ENCODE measurements around the gene GRK6. TPM values are rescaled to one million over a fixed set of nuclear protein-coding genes. Genes with fewer than 3 reads are reported as not detected.

Gene GRK6
- total and polyA plus RNA-seq, 2 experiments from 2014 or later: 13.0 to 56.8 TPM

- Histone ChIP-seq H3K9me2 (ENCODE audit: insufficient read depth) (no peaks in the 10 kb centered on the region), H3K27me3 (ENCODE audit: insufficient read depth) (no peaks in the 10 kb centered on the region), H3K79me2 (replicated peaks; ENCODE audit: insufficient read depth) (peaks cover 21% of the 10 kb centered on the region), H3K4me3 (no peak overlapping the region), H3K4me2 (no peak overlapping the region), H3K36me3 (ENCODE audit: insufficient read depth) (peaks cover under 1% of the 10 kb centered on the region; the same call in 1 of the 2 replicates), H3K27ac (ENCODE audit: low read depth) (no peak overlapping the region), H3K4me1 (ENCODE audit: insufficient read depth) (peaks cover 17% of the 10 kb centered on the region), H3F3A (replicated peaks; ENCODE audit: low read depth) (peaks cover 12% of the 10 kb centered on the region), H2AFZ (no peak overlapping the region), H4K20me1 (replicated peaks; ENCODE audit: insufficient read depth) (peaks cover 13% of the 10 kb centered on the region)
- Mint-ChIP-seq H3K9me3 (no peaks in the 10 kb centered on the region; the same call in 2 of the 3 replicates), H3K4me3 (no peak overlapping the region; the same call in 2 of the 3 replicates), H3K4me1 (peaks cover 22% of the 10 kb centered on the region), H3K36me3 (ENCODE audit: low read depth) (peaks cover 21% of the 10 kb centered on the region), H3K27me3 (ENCODE audit: insufficient read depth, low read depth, poor library complexity) (peaks cover 16% of the 10 kb centered on the region), H3K27ac (no peak overlapping the region)
- DNase-seq (ENCODE audit: low spot score): no peak
- no peak for TF ChIP-seq CREB1 (CRISPR knock-in tag; IDR thresholded peaks at IDR 0.05; ENCODE audit: low read depth)
- TF ChIP-seq REST (IDR thresholded peaks at IDR 0.05; ENCODE audit: unreplicated experiment): no peak
- TF ChIP-seq STAT1 (IDR thresholded peaks at IDR 0.05; ENCODE audit: unreplicated experiment): no peak
- TF ChIP-seq EZH2 (IDR thresholded peaks at IDR 0.05; ENCODE audit: low read depth, unreplicated experiment): no peak
- TF ChIP-seq CTCF (conservative IDR thresholded peaks at IDR 0.05; ENCODE audit: low read depth in 2 of 2): no peak
- no peak for TF ChIP-seq ZNF462 (CRISPR knock-in tag; IDR thresholded peaks at IDR 0.05)
- TF ChIP-seq ZNF114 (CRISPR knock-in tag; IDR thresholded peaks at IDR 0.05): no peak
- TF ChIP-seq EZH2phosphoT487 (IDR thresholded peaks at IDR 0.05; ENCODE audit: unreplicated experiment): no peak
- TF ChIP-seq ZNF331 (CRISPR knock-in tag; IDR thresholded peaks at IDR 0.05; ENCODE audit: low read depth): no peak
- TF ChIP-seq ETS1 (IDR thresholded peaks at IDR 0.05): no peak
- TF ChIP-seq JUNB (IDR thresholded peaks at IDR 0.05; ENCODE audit: unreplicated experiment): no peak
- no peak for TF ChIP-seq NANOG (IDR thresholded peaks at IDR 0.05; ENCODE audit: borderline replicate concordance)
- no peak for TF ChIP-seq POLR2AphosphoS5 (IDR thresholded peaks at IDR 0.05; ENCODE audit: low read depth)
- no peak for ATAC-seq
Measured at GRCh38 chr5:177430140-177430951, 3.9 kb downstream of the GRK6 start.

Data from GM23338 (cell line).